ENCODE results near the gene FRMD6.

The FRMD6 gene

GRCh38 chr14:51776102-51776894 lies 124.6 kb downstream of the FRMD6 start:
- ATAC-seq (peak; percentile 71), DNase-seq (peak; percentile 32)
- H3K4me1 Mint-ChIP-seq = peaks cover 9% of the 10 kb centered on the region
- H3K36me3 Mint-ChIP-seq (ENCODE audit: low read depth) = no peaks in the 10 kb centered on the region
- H3K9me3 Mint-ChIP-seq = no peaks in the 10 kb centered on the region
- H3K27ac Mint-ChIP-seq = no peak overlapping the region
- peak overlapping the region; percentile 19 for H3K4me3 Mint-ChIP-seq
- peaks cover 11% of the 10 kb centered on the region for H3K27me3 Mint-ChIP-seq

- Mint-ChIP-seq H3K36me3 (ENCODE audit: low read depth) (peaks cover under 1% of the 10 kb centered on the region), H3K27me3 (peaks cover 27% of the 10 kb centered on the region), H3K9me3 (peaks cover 3% of the 10 kb centered on the region), H3K4me1 (peaks cover 29% of the 10 kb centered on the region), H3K4me3 (no peak overlapping the region), H3K27ac (no peak overlapping the region)
- DNase-seq (peak; percentile 74), ATAC-seq (peak; percentile 47)
These were observed 128.4 kb downstream of the FRMD6 start for GRCh38 chr14:51780006-51780692.
